ENCODE results near the gene IPP.
"Not testable (repeated sequence)": the region's sequence is repeated elsewhere in the genome, so short reads cannot be mapped to it uniquely, and the experiment has no call there.

Gene IPP

GRCh38 chr1:45713711-45714110 lies 36.7 kb downstream of the IPP start:
- CTCF ChIA-PET, result interaction anchor here (0.6 kb wide), 1 partner anchor 251 kb away, joined by 3 read pairs; no protein-coding TSS in a partner anchor
- no peak for TF ChIP-seq ZNF548 (tag by site-specific recombination; IDR thresholded peaks at IDR 0.05)
- no peak for TF ChIP-seq ZBTB48 (tag by site-specific recombination; IDR thresholded peaks at IDR 0.05)
- TF ChIP-seq ZNF571 (tag by site-specific recombination; IDR thresholded peaks at IDR 0.05), result no peak
- H3K36me3 ChIP-seq (ENCODE audit: control insufficient read depth in 2 of 2, insufficient read depth in 1 of 2, low read length in 2 of 2), result peaks cover 10 to 29% of the 10 kb centered on the region in 2 experiments

GRCh38 chr1:45704637-45705036 lies 45.8 kb downstream of the IPP start:
- Histone ChIP-seq H3K4me3 (ENCODE audit: low read depth, low read length) (no peak overlapping the region), H3K9me3 (ENCODE audit: control insufficient read depth, insufficient read depth, low read depth, low read length) (no peaks in the 10 kb centered on the region), H3K27ac (ENCODE audit: extremely low read depth, low read depth, low read length) (no peak overlapping the region), H3K4me1 (ENCODE audit: control insufficient read depth, insufficient read depth, low read length) (peaks cover 2% of the 10 kb centered on the region; the same call in 1 of the 2 replicates), H3K36me3 (ENCODE audit: control insufficient read depth in 2 of 2, insufficient read depth in 1 of 2, low read length in 2 of 2) (peaks cover 0 to 22% of the 10 kb centered on the region in 2 experiments; a peak in 2 of 3 replicates)
- POLR2A ChIA-PET, result interaction anchor here (0.7 kb wide), 1 partner anchor 16 kb away, joined by 3 read pairs; no protein-coding TSS in a partner anchor
- TF ChIP-seq BCL11A (tag by site-specific recombination; IDR thresholded peaks at IDR 0.05; ENCODE audit: low read depth), result no peak
- TF ChIP-seq ZNF837 (tag by site-specific recombination; IDR thresholded peaks at IDR 0.05), result no peak
- TF ChIP-seq ZNF677 (tag by site-specific recombination; IDR thresholded peaks at IDR 0.05), result no peak
- CTCF ChIA-PET, result no interaction called here

More at GRCh38 chr1:45713711-45714110, 36.7 kb downstream of the IPP start:
- Histone ChIP-seq H3K4me3 (ENCODE audit: low read depth, low read length) (no peak overlapping the region), H3K9me3 (ENCODE audit: control insufficient read depth, insufficient read depth, low read depth, low read length) (no peaks in the 10 kb centered on the region), H3K27ac (ENCODE audit: extremely low read depth, low read depth, low read length) (no peak overlapping the region), H3K4me1 (ENCODE audit: control insufficient read depth, insufficient read depth, low read length) (no peaks in the 10 kb centered on the region)
- POLR2A ChIA-PET, result no interaction called here

DNA sequence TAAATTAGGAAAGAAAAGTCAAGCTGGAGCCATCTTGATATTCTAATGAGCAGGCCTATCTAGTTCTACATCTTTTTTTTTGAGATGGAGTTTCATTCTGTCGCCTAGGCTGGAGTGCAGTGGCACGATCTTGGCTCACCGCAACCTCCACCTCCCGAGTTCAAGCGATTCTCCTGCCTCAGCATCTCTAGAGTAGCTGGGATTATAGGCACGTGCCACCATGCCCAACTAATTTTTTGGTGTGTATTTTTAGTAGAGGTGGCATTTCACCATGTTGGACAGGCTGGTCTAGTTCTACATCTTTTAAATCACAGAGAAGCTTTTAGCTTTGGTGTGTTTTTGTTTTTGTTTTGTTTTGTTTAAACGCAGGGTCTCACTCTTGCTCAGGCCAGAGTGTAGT lies 55.6 kb downstream of the IPP start:
- Histone ChIP-seq H3K4me3 (ENCODE audit: low read depth, low read length) (no peak overlapping the region), H3K4me1 (ENCODE audit: control insufficient read depth, insufficient read depth, low read length) (peaks cover 6% of the 10 kb centered on the region; the same call in 1 of the 2 replicates), H3K36me3 (ENCODE audit: control insufficient read depth in 2 of 2, insufficient read depth in 1 of 2, low read length in 2 of 2) (peaks cover 5 to 74% of the 10 kb centered on the region in 2 experiments), H3K27ac (ENCODE audit: extremely low read depth, low read depth, low read length) (no peak overlapping the region), H3K9me3 (ENCODE audit: control insufficient read depth, insufficient read depth, low read depth, low read length) (no peaks in the 10 kb centered on the region)
- ChIA-PET CTCF (no interaction called here), POLR2A (interaction anchor here (1.0 kb wide), 1 partner anchor 9 kb away, joined by 3 read pairs; the partner anchor contains the start of gene GPBP1L1)
- TF ChIP-seq ZNF169 (tag by site-specific recombination; IDR thresholded peaks at IDR 0.05) (no peak), HOXA7 (CRISPR knock-in tag; IDR thresholded peaks at IDR 0.05; ENCODE audit: borderline replicate concordance) (no peak), ZNF112 (tag by site-specific recombination; IDR thresholded peaks at IDR 0.05) (no peak), ZNF792 (tag by site-specific recombination; IDR thresholded peaks at IDR 0.05) (no peak), ZNF473 (tag by site-specific recombination; IDR thresholded peaks at IDR 0.05) (no peak), ZNF311 (tag by site-specific recombination; IDR thresholded peaks at IDR 0.05; ENCODE audit: borderline replicate concordance) (no peak), ZNF837 (tag by site-specific recombination; IDR thresholded peaks at IDR 0.05) (no peak), EGR2 (tag by site-specific recombination; IDR thresholded peaks at IDR 0.05; ENCODE audit: low read depth) (no peak)
- TF ChIP-seq, protein P1, sequence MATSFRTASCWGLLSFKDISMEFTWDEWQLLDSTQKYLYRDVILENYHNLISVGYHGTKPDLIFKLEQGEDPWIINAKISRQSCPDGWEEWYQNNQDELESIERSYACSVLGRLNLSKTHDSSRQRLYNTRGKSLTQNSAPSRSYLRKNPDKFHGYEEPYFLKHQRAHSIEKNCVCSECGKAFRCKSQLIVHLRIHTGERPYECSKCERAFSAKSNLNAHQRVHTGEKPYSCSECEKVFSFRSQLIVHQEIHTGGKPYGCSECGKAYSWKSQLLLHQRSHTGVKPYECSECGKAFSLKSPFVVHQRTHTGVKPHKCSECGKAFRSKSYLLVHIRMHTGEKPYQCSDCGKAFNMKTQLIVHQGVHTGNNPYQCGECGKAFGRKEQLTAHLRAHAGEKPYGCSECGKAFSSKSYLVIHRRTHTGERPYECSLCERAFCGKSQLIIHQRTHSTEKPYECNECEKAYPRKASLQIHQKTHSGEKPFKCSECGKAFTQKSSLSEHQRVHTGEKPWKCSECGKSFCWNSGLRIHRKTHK (tag by site-specific recombination; IDR thresholded peaks at IDR 0.05), result no peak
- TF ChIP-seq, protein P2, sequence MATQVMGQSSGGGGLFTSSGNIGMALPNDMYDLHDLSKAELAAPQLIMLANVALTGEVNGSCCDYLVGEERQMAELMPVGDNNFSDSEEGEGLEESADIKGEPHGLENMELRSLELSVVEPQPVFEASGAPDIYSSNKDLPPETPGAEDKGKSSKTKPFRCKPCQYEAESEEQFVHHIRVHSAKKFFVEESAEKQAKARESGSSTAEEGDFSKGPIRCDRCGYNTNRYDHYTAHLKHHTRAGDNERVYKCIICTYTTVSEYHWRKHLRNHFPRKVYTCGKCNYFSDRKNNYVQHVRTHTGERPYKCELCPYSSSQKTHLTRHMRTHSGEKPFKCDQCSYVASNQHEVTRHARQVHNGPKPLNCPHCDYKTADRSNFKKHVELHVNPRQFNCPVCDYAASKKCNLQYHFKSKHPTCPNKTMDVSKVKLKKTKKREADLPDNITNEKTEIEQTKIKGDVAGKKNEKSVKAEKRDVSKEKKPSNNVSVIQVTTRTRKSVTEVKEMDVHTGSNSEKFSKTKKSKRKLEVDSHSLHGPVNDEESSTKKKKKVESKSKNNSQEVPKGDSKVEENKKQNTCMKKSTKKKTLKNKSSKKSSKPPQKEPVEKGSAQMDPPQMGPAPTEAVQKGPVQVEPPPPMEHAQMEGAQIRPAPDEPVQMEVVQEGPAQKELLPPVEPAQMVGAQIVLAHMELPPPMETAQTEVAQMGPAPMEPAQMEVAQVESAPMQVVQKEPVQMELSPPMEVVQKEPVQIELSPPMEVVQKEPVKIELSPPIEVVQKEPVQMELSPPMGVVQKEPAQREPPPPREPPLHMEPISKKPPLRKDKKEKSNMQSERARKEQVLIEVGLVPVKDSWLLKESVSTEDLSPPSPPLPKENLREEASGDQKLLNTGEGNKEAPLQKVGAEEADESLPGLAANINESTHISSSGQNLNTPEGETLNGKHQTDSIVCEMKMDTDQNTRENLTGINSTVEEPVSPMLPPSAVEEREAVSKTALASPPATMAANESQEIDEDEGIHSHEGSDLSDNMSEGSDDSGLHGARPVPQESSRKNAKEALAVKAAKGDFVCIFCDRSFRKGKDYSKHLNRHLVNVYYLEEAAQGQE (tag by site-specific recombination; IDR thresholded peaks at IDR 0.05), result no peak

DNA sequence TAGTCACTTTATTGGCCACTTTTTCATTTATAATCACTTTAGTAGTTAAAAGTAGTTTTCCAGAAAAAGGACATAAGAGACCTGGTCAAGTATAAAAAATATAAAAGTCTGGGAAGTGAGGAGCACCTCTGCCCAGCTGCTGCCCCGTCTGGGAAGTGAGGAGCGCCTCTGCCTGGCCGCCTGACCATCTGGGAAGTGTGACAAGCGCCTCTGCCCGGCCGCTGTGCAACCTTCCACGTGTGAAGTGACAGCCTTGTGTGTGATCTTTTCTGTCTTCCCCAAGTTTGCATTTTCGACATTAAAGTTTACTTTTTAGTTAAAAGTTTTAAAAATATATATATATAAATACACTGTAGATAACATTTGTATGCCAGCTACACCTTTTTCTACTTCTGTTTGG lies 56.6 kb downstream of the IPP start:
- H3K27ac ChIP-seq (ENCODE audit: extremely low read depth, low read depth, low read length); H3K4me3 ChIP-seq (ENCODE audit: low read depth, low read length); H3K4me1 ChIP-seq (ENCODE audit: control insufficient read depth, insufficient read depth, low read length); H3K9me3 ChIP-seq (ENCODE audit: control insufficient read depth, insufficient read depth, low read depth, low read length); CTCF ChIA-PET: not testable (repeated sequence)
- POLR2A ChIA-PET, result interaction anchor here (1.0 kb wide), 1 partner anchor 8 kb away, joined by 3 read pairs; the partner anchor contains the start of gene GPBP1L1
- peaks cover 2 to 76% of the 10 kb centered on the region in 2 experiments for H3K36me3 ChIP-seq (ENCODE audit: control insufficient read depth in 2 of 2, insufficient read depth in 1 of 2, low read length in 2 of 2)

All from HEK293 (cell line).